Islet of Langerhans (tissue), 1 donor: Measurements from ENCODE around the gene CCDC201.
A peak's percentile ranks its signal among the peaks of the same experiment; 100 is the strongest.

Experiments used
- FAIRE-seq: peaks from one replicate; lab custom pipeline; 2011; peaks lifted over from hg19 to GRCh38; lab: Jason Lieb, UNC

CCDC201 gene

GRCh38 chr7:45893374-45893995 lies 20.6 kb upstream of the CCDC201 start:
- no peak for FAIRE-seq

GRCh38 chr7:45892407-45893035 lies 19.6 kb upstream of the CCDC201 start:
- no peak for FAIRE-seq

GRCh38 chr7:45891462-45892402 lies 18.9 kb upstream of the CCDC201 start:
- FAIRE-seq: no peak

GRCh38 chr7:45890902-45891461 lies 18.1 kb upstream of the CCDC201 start:
- peak; percentile 98 for FAIRE-seq

GRCh38 chr7:45890125-45890901 lies 17.4 kb upstream of the CCDC201 start:
- FAIRE-seq: no peak

- FAIRE-seq: no peak
Measured at GRCh38 chr7:45889367-45890067, 16.6 kb upstream of the CCDC201 start.

- FAIRE-seq: no peak
Measured at GRCh38 chr7:45888993-45889366, 16.1 kb upstream of the CCDC201 start.

GRCh38 chr7:45888185-45888992 lies 15.5 kb upstream of the CCDC201 start, which contains the start of gene IGFBP1:
Gene IGFBP1 (plus strand): TSS chr7:45888488. CDS start chr7:45888653, 165 bp downstream.
- no peak for FAIRE-seq

- no peak for FAIRE-seq
Measured at GRCh38 chr7:45886931-45887667, 14.2 kb upstream of the CCDC201 start.

GRCh38 chr7:45885264-45885882 lies 12.5 kb upstream of the CCDC201 start:
- no peak for FAIRE-seq

GRCh38 chr7:45884136-45884535 lies 11.3 kb upstream of the CCDC201 start:
- FAIRE-seq: no peak

GRCh38 chr7:45882465-45882810 lies 9.6 kb upstream of the CCDC201 start:
- FAIRE-seq: no peak

GRCh38 chr7:45881759-45882464 lies 9.0 kb upstream of the CCDC201 start:
- FAIRE-seq: no peak

- no peak for FAIRE-seq
Measured at GRCh38 chr7:45881280-45881758, 8.4 kb upstream of the CCDC201 start.

- no peak for FAIRE-seq
Measured at GRCh38 chr7:45880433-45880860, 7.6 kb upstream of the CCDC201 start.

- FAIRE-seq: no peak
Measured at GRCh38 chr7:45878457-45879144, 5.7 kb upstream of the CCDC201 start.

- FAIRE-seq: no peak
Measured at GRCh38 chr7:45876519-45876918, 3.6 kb upstream of the CCDC201 start.
